Left ventricle myocardium inferior (tissue), 1 donor: ENCODE data around the gene ZNF415. TPM values are rescaled to one million over a fixed set of nuclear protein-coding genes. Genes with fewer than 3 reads are reported as not detected.

Experiments used
- DNase-seq: peaks from one replicate; pipeline ENCODE4 v3.0.0-alpha.2; 2020
- H3K27ac ChIP-seq: fragments of 200-600 bp; replicated peaks from 2 replicates; pipeline ENCODE4 v1.8.0; 2021
- H3K27me3 ChIP-seq: fragments of 200-600 bp; 2 replicates; pipeline ENCODE4 v1.8.0; 2021; ENCODE audit warnings: low read depth
- H3K36me3 ChIP-seq: fragments of 200-600 bp; 2 replicates; pipeline ENCODE4 v1.8.0; 2021
- H3K4me1 ChIP-seq: fragments of 200-600 bp; 2 replicates; pipeline ENCODE4 v1.8.0; 2021
- H3K4me3 ChIP-seq: fragments of 200-600 bp; 2 replicates; pipeline ENCODE4 v1.8.0; 2021; ENCODE audit warnings: mild to moderate bottlenecking, moderate library complexity
- H3K9me3 ChIP-seq: fragments of 200-600 bp; replicated peaks from 2 replicates; pipeline ENCODE4 v1.8.0; 2021
- CTCF ChIP-seq: fragments of 200-600 bp; IDR thresholded peaks from 2 replicates; pipeline ENCODE4 v1.8.0; 2021; ENCODE audit warnings: antibody characterized with exemption, mild to moderate bottlenecking, borderline replicate concordance
- intact Hi-C: fragments of 100-400 bp; cut with micrococcal nuclease; formaldehyde crosslinking; loops from one replicate; pipeline ENCODE4 v1.11.0; 2022
- total RNA-seq: library from RNA; stranded (reverse); fragmentation: NEBNext Ultra II Directional; extraction: Animal tissue kit (Norgen Biotek cat#: 25700); gene quantifications from one replicate; pipeline ENCODE4 v1.2.1, GENCODE V29; 2021
- donor health status: DM: no; HTN: yes; CAD: no; lungs with severe emphysema.

Gene ZNF415
- total RNA-seq, 1 donor from 2014 or later: 21.0 TPM

- no peak for TF ChIP-seq CTCF
- Histone ChIP-seq H3K36me3 (peaks cover 36% of the 10 kb centered on the region), H3K27me3 (no peaks in the 10 kb centered on the region), H3K27ac (peak overlapping the region; percentile 58), H3K9me3 (no peaks in the 10 kb centered on the region), H3K4me3 (no peak overlapping the region), H3K4me1 (peaks cover 43% of the 10 kb centered on the region)
- DNase-seq: no peak
- intact Hi-C loops: no loop called here
Measured at GRCh38 chr19:53094754-53095575, 37.7 kb downstream of the ZNF415 start.

GRCh38 chr19:53092723-53093122 is 40.0 kb downstream of the ZNF415 start:
- Histone ChIP-seq H3K36me3 (peaks cover 44% of the 10 kb centered on the region), H3K4me3 (no peak overlapping the region)
- intact Hi-C loops: no loop called here

GRCh38 chr19:53091413-53092254 is 41.1 kb downstream of the ZNF415 start:
- intact Hi-C loops: no loop called here
- Histone ChIP-seq H3K27ac (no peak overlapping the region), H3K4me1 (peaks cover 45% of the 10 kb centered on the region), H3K4me3 (no peak overlapping the region), H3K36me3 (peaks cover 42% of the 10 kb centered on the region), H3K27me3 (no peaks in the 10 kb centered on the region), H3K9me3 (no peaks in the 10 kb centered on the region)
- no peak for TF ChIP-seq CTCF
- DNase-seq: no peak

More at GRCh38 chr19:53092723-53093122, 40.0 kb downstream of the ZNF415 start:
- Histone ChIP-seq H3K9me3 (no peaks in the 10 kb centered on the region), H3K27me3 (no peaks in the 10 kb centered on the region), H3K27ac (no peak overlapping the region), H3K4me1 (peaks cover 39% of the 10 kb centered on the region)
- DNase-seq: no peak
- no peak for TF ChIP-seq CTCF

- H3K4me3 ChIP-seq: no peak overlapping the region
- TF ChIP-seq CTCF: no peak
- peaks cover 31% of the 10 kb centered on the region for H3K4me1 ChIP-seq
- H3K27me3 ChIP-seq: no peaks in the 10 kb centered on the region
- H3K27ac ChIP-seq: peak overlapping the region; percentile 86
- H3K9me3 ChIP-seq: no peaks in the 10 kb centered on the region
- intact Hi-C loops: no loop called here
- DNase-seq: no peak
- H3K36me3 ChIP-seq: peaks cover 77% of the 10 kb centered on the region
Measured at GRCh38 chr19:53088091-53088490, 44.6 kb downstream of the ZNF415 start.

- H3K27me3 ChIP-seq: no peaks in the 10 kb centered on the region
- H3K4me1 ChIP-seq: peaks cover 31% of the 10 kb centered on the region
- H3K27ac ChIP-seq: peak overlapping the region; percentile 86
- H3K36me3 ChIP-seq: peaks cover 81% of the 10 kb centered on the region
- DNase-seq: peak; percentile 66
- no peak overlapping the region for H3K4me3 ChIP-seq
- H3K9me3 ChIP-seq: peaks cover under 1% of the 10 kb centered on the region
- intact Hi-C loops: no loop called here
- no peak for TF ChIP-seq CTCF
Measured at GRCh38 chr19:53086949-53087348, 45.8 kb downstream of the ZNF415 start.
